ENCODE results near the gene PRKAG2.

The PRKAG2 gene

GRCh38 chr7:151511946-151512345 is 365.0 kb downstream of the PRKAG2 start:
- H4K20me1 ChIP-seq (ENCODE audit: control insufficient read depth, insufficient read depth, low read depth, low read length), result peaks cover 77% of the 10 kb centered on the region
- no peak overlapping the region for H3K4me3 ChIP-seq (ENCODE audit: low read length)
- no peak for TF ChIP-seq EZH2phosphoT487 (IDR thresholded peaks at IDR 0.05; ENCODE audit: borderline replicate concordance, low read length)
- TF ChIP-seq, protein P1, sequence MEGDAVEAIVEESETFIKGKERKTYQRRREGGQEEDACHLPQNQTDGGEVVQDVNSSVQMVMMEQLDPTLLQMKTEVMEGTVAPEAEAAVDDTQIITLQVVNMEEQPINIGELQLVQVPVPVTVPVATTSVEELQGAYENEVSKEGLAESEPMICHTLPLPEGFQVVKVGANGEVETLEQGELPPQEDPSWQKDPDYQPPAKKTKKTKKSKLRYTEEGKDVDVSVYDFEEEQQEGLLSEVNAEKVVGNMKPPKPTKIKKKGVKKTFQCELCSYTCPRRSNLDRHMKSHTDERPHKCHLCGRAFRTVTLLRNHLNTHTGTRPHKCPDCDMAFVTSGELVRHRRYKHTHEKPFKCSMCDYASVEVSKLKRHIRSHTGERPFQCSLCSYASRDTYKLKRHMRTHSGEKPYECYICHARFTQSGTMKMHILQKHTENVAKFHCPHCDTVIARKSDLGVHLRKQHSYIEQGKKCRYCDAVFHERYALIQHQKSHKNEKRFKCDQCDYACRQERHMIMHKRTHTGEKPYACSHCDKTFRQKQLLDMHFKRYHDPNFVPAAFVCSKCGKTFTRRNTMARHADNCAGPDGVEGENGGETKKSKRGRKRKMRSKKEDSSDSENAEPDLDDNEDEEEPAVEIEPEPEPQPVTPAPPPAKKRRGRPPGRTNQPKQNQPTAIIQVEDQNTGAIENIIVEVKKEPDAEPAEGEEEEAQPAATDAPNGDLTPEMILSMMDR (IDR thresholded peaks at IDR 0.05; ENCODE audit: low read depth, low read length, poor library complexity, severe bottlenecking), result no peak
- H3K27ac ChIP-seq (ENCODE audit: low read depth, low read length), result no peak overlapping the region
- H3K9me2 ChIP-seq (replicated peaks; ENCODE audit: control insufficient read depth, low read length), result no peaks in the 10 kb centered on the region
- no peaks in the 10 kb centered on the region for H3K9me3 ChIP-seq (ENCODE audit: control insufficient read depth, insufficient read depth, low read length)
- H3K79me2 ChIP-seq (ENCODE audit: control insufficient read depth, low read length), result peaks cover 100% of the 10 kb centered on the region
- H3F3A ChIP-seq (ENCODE audit: control insufficient read depth, insufficient read depth), result no peaks in the 10 kb centered on the region
- H3K4me1 ChIP-seq (ENCODE audit: control insufficient read depth, low read length), result peaks cover 19% of the 10 kb centered on the region
- no peak overlapping the region for H3K4me2 ChIP-seq (ENCODE audit: low read length)
- no peaks in the 10 kb centered on the region for H3K27me3 ChIP-seq (ENCODE audit: control insufficient read depth, low read length)
- H3K36me3 ChIP-seq (ENCODE audit: control insufficient read depth, low read length), result peaks cover 42% of the 10 kb centered on the region

- Histone ChIP-seq H3K79me2 (ENCODE audit: control insufficient read depth, low read length) (peaks cover 100% of the 10 kb centered on the region), H3K4me2 (ENCODE audit: low read length) (no peak overlapping the region), H3K27ac (ENCODE audit: low read depth, low read length) (no peak overlapping the region), H3K27me3 (ENCODE audit: control insufficient read depth, low read length) (no peaks in the 10 kb centered on the region), H4K20me1 (ENCODE audit: control insufficient read depth, insufficient read depth, low read depth, low read length) (peaks cover 78% of the 10 kb centered on the region), H3K9me2 (replicated peaks; ENCODE audit: control insufficient read depth, low read length) (no peaks in the 10 kb centered on the region), H3K4me1 (ENCODE audit: control insufficient read depth, low read length) (peaks cover 15% of the 10 kb centered on the region; the same call in 1 of the 2 replicates), H3K9me3 (ENCODE audit: control insufficient read depth, insufficient read depth, low read length) (no peaks in the 10 kb centered on the region), H3K36me3 (ENCODE audit: control insufficient read depth, low read length) (peaks cover 37% of the 10 kb centered on the region), H3F3A (ENCODE audit: control insufficient read depth, insufficient read depth) (no peaks in the 10 kb centered on the region), H3K4me3 (ENCODE audit: low read length) (no peak overlapping the region)
- no peak for TF ChIP-seq EZH2phosphoT487 (IDR thresholded peaks at IDR 0.05; ENCODE audit: borderline replicate concordance, low read length)
- TF ChIP-seq, protein P1 (IDR thresholded peaks at IDR 0.05; ENCODE audit: low read depth, low read length, poor library complexity, severe bottlenecking), result no peak
Observed at GRCh38 chr7:151511270-151511669, 365.6 kb downstream of the PRKAG2 start.

DNA sequence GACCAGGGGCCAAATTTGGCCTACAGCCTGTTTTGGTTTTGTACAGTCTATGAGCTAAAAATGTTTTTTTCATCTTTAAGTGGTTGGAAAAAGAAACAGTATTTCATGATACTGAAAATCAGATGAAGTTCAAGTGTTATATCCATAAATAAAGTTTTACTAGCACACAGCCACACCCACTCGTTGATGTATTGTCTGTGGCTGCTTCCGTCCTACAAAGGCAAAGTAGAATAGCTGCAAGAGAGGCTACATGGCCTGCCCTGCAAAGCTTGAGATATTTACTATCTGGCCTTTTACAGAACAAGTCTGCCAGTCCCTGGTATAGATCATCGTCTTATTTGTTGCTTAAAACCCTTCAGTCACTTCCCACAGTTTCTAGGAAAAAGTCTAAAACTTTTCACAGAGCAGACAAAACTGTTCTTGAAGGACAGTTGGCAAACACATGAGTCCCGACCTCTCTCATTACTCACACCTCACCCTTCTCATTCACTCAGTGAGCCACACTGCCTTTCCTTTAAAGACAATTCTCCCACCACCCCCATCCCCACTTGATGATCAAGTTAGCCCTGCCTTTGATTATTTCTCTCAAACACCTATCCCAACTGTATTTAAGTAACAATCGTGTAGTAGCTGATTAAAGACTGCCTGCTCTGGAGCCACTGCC is 367.1 kb downstream of the PRKAG2 start:
- H3K4me3 ChIP-seq (ENCODE audit: low read length), result no peak overlapping the region
- H3F3A ChIP-seq (ENCODE audit: control insufficient read depth, insufficient read depth), result no peaks in the 10 kb centered on the region
- no peaks in the 10 kb centered on the region for H3K9me3 ChIP-seq (ENCODE audit: control insufficient read depth, insufficient read depth, low read length)
- no peak for TF ChIP-seq EZH2phosphoT487 (IDR thresholded peaks at IDR 0.05; ENCODE audit: borderline replicate concordance, low read length)
- TF ChIP-seq, protein P1 (IDR thresholded peaks at IDR 0.05; ENCODE audit: low read depth, low read length, poor library complexity, severe bottlenecking), result no peak
- no peak overlapping the region for H3K4me2 ChIP-seq (ENCODE audit: low read length)
- peaks cover 76% of the 10 kb centered on the region for H4K20me1 ChIP-seq (ENCODE audit: control insufficient read depth, insufficient read depth, low read depth, low read length)
- H3K27me3 ChIP-seq (ENCODE audit: control insufficient read depth, low read length), result no peaks in the 10 kb centered on the region
- peaks cover 28% of the 10 kb centered on the region for H3K36me3 ChIP-seq (ENCODE audit: control insufficient read depth, low read length)
- no peak overlapping the region for H3K27ac ChIP-seq (ENCODE audit: low read depth, low read length)
- H3K79me2 ChIP-seq (ENCODE audit: control insufficient read depth, low read length), result peaks cover 100% of the 10 kb centered on the region
- peaks cover 12% of the 10 kb centered on the region; the same call in 1 of the 2 replicates for H3K4me1 ChIP-seq (ENCODE audit: control insufficient read depth, low read length)
- H3K9me2 ChIP-seq (replicated peaks; ENCODE audit: control insufficient read depth, low read length), result no peaks in the 10 kb centered on the region

All from DOHH2 (cell line).